Right lobe of liver (tissue), 6 donors: ENCODE data around the gene PIGS. TPM values are rescaled to one million over a fixed set of nuclear protein-coding genes. Genes with fewer than 3 reads are reported as not detected.

Experiments used
- ATAC-seq, 4 donors: fragments of 200-7000 bp; cut with Tn5 transposase; one replicate each; pipeline ENCODE4 v1.9.1; 2020; ENCODE audit warnings: mild to moderate bottlenecking in 4 of 4, moderate library complexity in 4 of 4
- DNase-seq, 3 donors: peaks; one replicate each; pipeline ENCODE4 v3.0.0-alpha.2; 2020
- H3K27ac ChIP-seq, 3 donors: fragments of 200-600 bp; one replicate each; pipeline ENCODE4 v1.8.0; 2022
- H3K27me3 ChIP-seq, 2 donors: fragments of 200-600 bp; one replicate each; pipeline ENCODE4 v1.8.0; 2022
- H3K36me3 ChIP-seq, 4 donors: fragments of 200-600 bp; sonication (generic) in 1 of 4; one replicate each; pipeline versions ENCODE4 v1.5.1 to v1.8.0; 2017 to 2022; ENCODE audit warnings: control low read depth in 1 of 4
- H3K4me1 ChIP-seq, 4 donors: fragments of 200-600 bp; sonication (generic) in 1 of 4; one replicate each; pipeline versions ENCODE4 v1.5.1 to v1.8.0; 2017 to 2022; ENCODE audit warnings: control low read depth in 1 of 4
- H3K4me3 ChIP-seq, 3 donors: fragments of 200-600 bp; one replicate each; pipeline ENCODE4 v1.8.0; 2022
- H3K9me3 ChIP-seq, 4 donors: fragments of 200-600 bp; sonication (generic) in 1 of 4; one replicate each; pipeline versions ENCODE4 v1.5.1 to v1.8.0; 2017 to 2022; ENCODE audit warnings: control low read depth in 1 of 4
- POLR2A ChIP-seq: fragments of 450-650 bp; IDR thresholded peaks from one replicate; pipeline ENCODE4 v1.6.1; 2017; ENCODE audit warnings: antibody characterized with exemption, mild to moderate bottlenecking
- WGBS: methylation state at CpG from one replicate; pipeline ENCODE4 v1.1.6; 2018; ENCODE audit warnings: low coverage, low lambda C conversion rate; ENCODE audit not compliant: insufficient coverage; ENCODE audit errors: missing lambda C conversion rate; 5-methylcytosine and 5-hydroxymethylcytosine counted together
- intact Hi-C, 2 donors: fragments of 100-400 bp; cut with DNase I; formaldehyde crosslinking; loops; one replicate each; pipeline versions ENCODE4 v1.11.2 to v1.14.1; 2022
- total RNA-seq, 6 experiments: library from RNA; depleted of rRNA in 2 of 6; stranded (reverse); fragments of >200 nt in 2 of 6; fragmentation: NEBNext Ultra II Directional in 3 of 6; extraction: Animal tissue kit (Norgen Biotek cat#: 25700) in 3 of 6; gene quantifications; one replicate each; pipeline versions ENCODE4 v1.1.0 to v1.2.4, GENCODE V29; 2016 to 2023
- TF ChIP-seq, protein P1 (sequence below), 4 donors: fragments of 200-600 bp in 3 of 4; fragments of 450-650 bp in 1 of 4; IDR thresholded peaks; one replicate each; pipeline versions ENCODE4 v1.5.1 to v1.8.0; 2016 to 2022; ENCODE audit warnings: antibody characterized with exemption in 4 of 4, mild to moderate bottlenecking in 2 of 4
- donor health status: DM: no; HTN: yes; CAD: no.
- donor health status: DM: no; HTN: no; CAD: no.
- donor health status: DM: no; HTN: no; CAD: no.
- donor health status: DM: no; HTN: yes; CAD: no.
- donor health status: DM: no; HTN: yes; CAD: no.

PIGS gene
- total RNA-seq, 6 experiments from 2014 or later: 7.2 to 13.8 (median 11.0) TPM

DNA sequence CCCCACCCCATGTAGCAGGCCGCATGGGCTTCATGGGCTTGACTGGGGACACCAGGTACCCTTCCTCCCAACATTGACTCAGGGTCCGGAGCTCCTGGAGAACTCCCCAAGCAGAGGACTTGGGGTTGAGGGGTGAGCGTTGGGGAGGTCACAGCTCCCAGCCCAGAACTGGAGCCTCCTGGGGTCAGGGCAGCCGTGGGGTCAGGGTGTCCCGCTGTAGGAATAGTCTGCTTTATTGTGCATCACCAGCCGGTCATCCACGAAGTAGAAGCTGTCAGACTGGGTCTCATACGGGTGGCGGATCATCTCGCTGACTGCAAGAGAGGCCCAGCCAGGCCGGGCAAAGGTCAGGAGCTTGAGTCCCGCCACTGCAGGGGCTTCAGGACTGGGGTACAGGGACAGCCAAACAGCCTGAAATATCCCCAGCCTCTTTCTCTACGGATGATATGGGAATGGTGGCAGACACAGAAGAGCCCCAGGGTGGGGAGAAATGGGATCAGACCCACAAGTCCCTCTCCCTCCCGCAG lies 24.2 kb downstream of the PIGS start:
- no peaks in the 10 kb centered on the region for H3K9me3 ChIP-seq
- DNase-seq: no peak
- no peak overlapping the region for H3K27ac ChIP-seq
- H3K27me3 ChIP-seq: no peaks in the 10 kb centered on the region
- ATAC-seq: no peak
- no peaks in the 10 kb centered on the region for H3K36me3 ChIP-seq
- intact Hi-C loops: loop anchor here (5.0 kb wide), 2 partner anchors 65 to 70 kb away; partner anchors contain the start of gene RSKR (in 1 of the 2)
- 57% methylated on average over 2 of the region's 14 CpGs for WGBS
- no peak for TF ChIP-seq POLR2A
- TF ChIP-seq, protein P1, sequence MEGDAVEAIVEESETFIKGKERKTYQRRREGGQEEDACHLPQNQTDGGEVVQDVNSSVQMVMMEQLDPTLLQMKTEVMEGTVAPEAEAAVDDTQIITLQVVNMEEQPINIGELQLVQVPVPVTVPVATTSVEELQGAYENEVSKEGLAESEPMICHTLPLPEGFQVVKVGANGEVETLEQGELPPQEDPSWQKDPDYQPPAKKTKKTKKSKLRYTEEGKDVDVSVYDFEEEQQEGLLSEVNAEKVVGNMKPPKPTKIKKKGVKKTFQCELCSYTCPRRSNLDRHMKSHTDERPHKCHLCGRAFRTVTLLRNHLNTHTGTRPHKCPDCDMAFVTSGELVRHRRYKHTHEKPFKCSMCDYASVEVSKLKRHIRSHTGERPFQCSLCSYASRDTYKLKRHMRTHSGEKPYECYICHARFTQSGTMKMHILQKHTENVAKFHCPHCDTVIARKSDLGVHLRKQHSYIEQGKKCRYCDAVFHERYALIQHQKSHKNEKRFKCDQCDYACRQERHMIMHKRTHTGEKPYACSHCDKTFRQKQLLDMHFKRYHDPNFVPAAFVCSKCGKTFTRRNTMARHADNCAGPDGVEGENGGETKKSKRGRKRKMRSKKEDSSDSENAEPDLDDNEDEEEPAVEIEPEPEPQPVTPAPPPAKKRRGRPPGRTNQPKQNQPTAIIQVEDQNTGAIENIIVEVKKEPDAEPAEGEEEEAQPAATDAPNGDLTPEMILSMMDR (IDR thresholded peaks at IDR 0.05): no peak
- no peak overlapping the region for H3K4me3 ChIP-seq
- H3K4me1 ChIP-seq: no peaks in the 10 kb centered on the region

DNA sequence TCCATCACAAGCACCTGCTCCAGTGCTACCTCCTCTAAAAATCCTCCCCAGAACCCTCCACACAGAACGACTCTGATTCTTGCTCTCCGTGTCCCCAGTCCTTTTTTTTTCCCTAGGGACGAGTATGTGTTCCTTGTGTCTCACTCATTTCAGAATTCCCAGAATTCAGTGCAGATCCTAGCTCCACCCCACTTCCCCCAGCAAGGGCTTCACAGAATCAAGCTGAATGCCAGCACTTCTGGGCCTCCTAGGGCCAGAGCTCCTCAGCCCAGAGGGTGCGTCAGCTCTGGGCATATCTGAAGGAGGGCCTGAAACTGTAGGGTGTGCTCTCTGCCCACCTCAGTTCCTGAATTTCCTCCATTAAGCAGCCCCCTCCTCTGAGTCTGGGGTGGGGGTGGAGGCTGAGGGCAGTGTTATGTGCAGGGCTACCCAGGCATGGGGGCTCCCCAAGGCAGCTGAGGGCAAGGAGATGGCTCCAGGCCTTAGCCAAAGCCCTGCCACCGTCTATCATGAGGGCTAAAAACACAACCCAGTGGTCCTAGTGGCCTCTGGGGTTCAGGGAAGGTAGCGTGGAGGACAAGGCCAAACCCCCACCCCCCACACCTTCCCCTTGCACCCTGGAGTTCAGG lies 25.4 kb downstream of the PIGS start:
- no peak overlapping the region for H3K4me3 ChIP-seq
- no peaks in the 10 kb centered on the region for H3K9me3 ChIP-seq
- DNase-seq: no peak
- H3K36me3 ChIP-seq: no peaks in the 10 kb centered on the region
- intact Hi-C loops: loop anchor here (5.0 kb wide), 2 partner anchors 66 to 71 kb away; partner anchors contain the start of gene RSKR (in 1 of the 2)
- no peaks in the 10 kb centered on the region for H3K4me1 ChIP-seq
- no peak for ATAC-seq
- WGBS: 73% methylated on average over 4 of the region's 6 CpGs
- TF ChIP-seq, protein P1 (IDR thresholded peaks at IDR 0.05): no peak
- no peak for TF ChIP-seq POLR2A
- H3K27me3 ChIP-seq: no peaks in the 10 kb centered on the region
- H3K27ac ChIP-seq: no peak overlapping the region

DNA sequence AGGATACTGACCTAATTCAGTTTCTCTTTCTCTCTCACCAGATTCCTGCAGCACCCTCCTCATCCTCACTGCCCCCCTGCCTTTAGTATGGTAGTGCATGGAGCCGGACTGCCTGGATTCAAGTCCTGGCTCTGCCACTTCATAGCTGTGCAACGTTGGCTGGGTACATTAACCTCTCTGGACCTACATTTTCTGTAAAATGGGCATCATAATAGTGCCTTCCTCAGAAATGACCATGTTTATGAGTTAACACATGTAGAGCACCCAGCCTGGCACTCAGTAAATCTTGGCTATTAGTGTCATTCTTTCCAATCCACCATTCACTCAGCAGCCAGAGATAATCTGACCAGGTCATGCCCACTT lies 26.2 kb downstream of the PIGS start:
- ATAC-seq (no peak), DNase-seq (no peak)
- no peak overlapping the region for H3K4me3 ChIP-seq
- WGBS: 80% methylated on average over 2 of the region's 2 CpGs
- H3K9me3 ChIP-seq: no peaks in the 10 kb centered on the region
- no peak overlapping the region for H3K27ac ChIP-seq
- H3K36me3 ChIP-seq: no peaks in the 10 kb centered on the region
- intact Hi-C loops: loop anchor here (5.0 kb wide), 2 partner anchors 67 to 72 kb away; partner anchors contain the start of gene RSKR (in 1 of the 2)
- TF ChIP-seq, protein P1 (IDR thresholded peaks at IDR 0.05): no peak
- no peak for TF ChIP-seq POLR2A
- no peaks in the 10 kb centered on the region for H3K4me1 ChIP-seq
- no peaks in the 10 kb centered on the region for H3K27me3 ChIP-seq

DNA sequence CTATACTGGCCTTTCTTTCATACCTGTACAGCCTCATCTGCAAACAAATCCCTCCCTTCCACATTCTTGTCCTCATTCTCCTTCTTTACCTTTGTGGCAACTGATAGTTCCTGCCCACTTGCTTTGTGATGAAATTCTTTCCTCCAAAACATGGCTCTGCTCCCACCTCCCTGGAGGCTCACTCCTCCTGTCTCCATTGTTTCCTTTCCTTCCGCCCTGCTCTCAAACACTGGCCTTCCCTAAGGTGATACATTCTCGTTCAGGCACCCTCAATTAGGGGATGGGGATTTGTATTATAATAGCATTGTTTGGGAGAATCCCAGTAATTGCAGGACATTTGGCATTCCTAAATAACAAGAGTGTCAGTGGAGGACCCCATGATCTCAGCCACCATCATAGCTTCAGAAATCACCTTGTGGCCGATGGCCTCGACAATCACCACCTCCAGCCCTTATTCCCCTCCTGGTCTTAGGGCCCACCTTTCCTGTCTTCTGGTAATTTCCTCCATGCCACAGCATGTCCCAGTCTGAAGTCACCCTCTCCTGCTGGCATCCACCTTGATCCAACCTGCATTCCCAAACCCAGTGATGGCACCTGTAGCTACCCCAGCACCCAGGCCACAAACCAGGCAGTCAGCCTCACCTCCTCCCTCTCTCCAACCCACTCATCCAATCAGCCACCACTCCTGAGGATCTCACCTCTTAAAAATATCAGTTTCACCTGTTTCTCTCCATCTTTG lies 26.8 kb downstream of the PIGS start:
- WGBS: 96% methylated on average over 4 of the region's 4 CpGs
- DNase-seq: no peak

More for the DNA sequence above, 26.8 kb downstream of the PIGS start:
- no peaks in the 10 kb centered on the region for H3K9me3 ChIP-seq
- no peaks in the 10 kb centered on the region for H3K27me3 ChIP-seq
- no peaks in the 10 kb centered on the region for H3K36me3 ChIP-seq
- ATAC-seq: no peak
- intact Hi-C loops: loop anchor here (5.0 kb wide), 2 partner anchors 68 to 73 kb away; partner anchors contain the start of gene RSKR (in 1 of the 2)
- H3K4me1 ChIP-seq: no peaks in the 10 kb centered on the region
- no peak overlapping the region for H3K27ac ChIP-seq
- no peak for TF ChIP-seq POLR2A
- TF ChIP-seq, protein P1 (IDR thresholded peaks at IDR 0.05): no peak
- no peak overlapping the region for H3K4me3 ChIP-seq
